KMS-11 (cell line): ENCODE data around the gene SERPINB6.

Experiments used
- H2AFZ ChIP-seq: fragments of 200-600 bp; sonication (generic); 2 replicates; pipeline ENCODE4 v1.6.1; 2016; ENCODE audit warnings: antibody characterized with exemption, mixed run types, low read depth
- H3K27ac ChIP-seq: fragments of 200-600 bp; sonication (generic); 2 replicates; pipeline ENCODE4 v1.6.1; 2016; ENCODE audit warnings: mild to moderate bottlenecking, mixed run types
- H3K27me3 ChIP-seq: fragments of 200-600 bp; sonication (generic); 2 replicates; pipeline ENCODE4 v1.6.1; 2017; ENCODE audit warnings: mild to moderate bottlenecking, low read depth, mixed run types, moderate library complexity; ENCODE audit not compliant: insufficient read depth
- H3K36me3 ChIP-seq: fragments of 200-600 bp; sonication (generic); 2 replicates; pipeline ENCODE4 v1.6.1; 2017; ENCODE audit warnings: mild to moderate bottlenecking, mixed run types; ENCODE audit not compliant: insufficient read depth
- H3K4me1 ChIP-seq: fragments of 200-600 bp; sonication (generic); 2 replicates; pipeline ENCODE4 v1.6.1; 2016; ENCODE audit warnings: mild to moderate bottlenecking, low read depth, mixed run types; ENCODE audit not compliant: poor library complexity, severe bottlenecking
- H3K4me2 ChIP-seq: fragments of 200-600 bp; sonication (generic); 2 replicates; pipeline ENCODE4 v1.7.0; 2016; ENCODE audit warnings: mild to moderate bottlenecking, mixed run types
- H3K4me3 ChIP-seq: fragments of 200-600 bp; sonication (generic); IDR thresholded peaks from 2 replicates; pipeline ENCODE4 v1.6.1; 2017; ENCODE audit warnings: low read depth, low read length, mixed read lengths; ENCODE audit not compliant: insufficient read depth
- H3K79me2 ChIP-seq: fragments of 200-600 bp; sonication (generic); 2 replicates; pipeline ENCODE4 v1.6.1; 2016; ENCODE audit warnings: low read depth, mixed run types; ENCODE audit not compliant: insufficient read depth
- H3K9ac ChIP-seq: fragments of 200-600 bp; sonication (generic); 2 replicates; pipeline ENCODE4 v1.6.1; 2016; ENCODE audit warnings: mild to moderate bottlenecking, mixed run types
- H4K20me1 ChIP-seq: fragments of 200-600 bp; sonication (generic); 2 replicates; pipeline ENCODE4 v1.6.1; 2016; ENCODE audit warnings: mild to moderate bottlenecking, mixed run types; ENCODE audit not compliant: insufficient read depth
- TF ChIP-seq, protein P1 (sequence below): fragments of 200-600 bp; sonication (generic); conservative IDR thresholded peaks from 2 replicates; pipeline ENCODE4 v1.6.1; 2017; ENCODE audit warnings: low read depth, mild to moderate bottlenecking, antibody characterized with exemption, low read length, moderate library complexity, mixed read lengths

The SERPINB6 gene

DNA sequence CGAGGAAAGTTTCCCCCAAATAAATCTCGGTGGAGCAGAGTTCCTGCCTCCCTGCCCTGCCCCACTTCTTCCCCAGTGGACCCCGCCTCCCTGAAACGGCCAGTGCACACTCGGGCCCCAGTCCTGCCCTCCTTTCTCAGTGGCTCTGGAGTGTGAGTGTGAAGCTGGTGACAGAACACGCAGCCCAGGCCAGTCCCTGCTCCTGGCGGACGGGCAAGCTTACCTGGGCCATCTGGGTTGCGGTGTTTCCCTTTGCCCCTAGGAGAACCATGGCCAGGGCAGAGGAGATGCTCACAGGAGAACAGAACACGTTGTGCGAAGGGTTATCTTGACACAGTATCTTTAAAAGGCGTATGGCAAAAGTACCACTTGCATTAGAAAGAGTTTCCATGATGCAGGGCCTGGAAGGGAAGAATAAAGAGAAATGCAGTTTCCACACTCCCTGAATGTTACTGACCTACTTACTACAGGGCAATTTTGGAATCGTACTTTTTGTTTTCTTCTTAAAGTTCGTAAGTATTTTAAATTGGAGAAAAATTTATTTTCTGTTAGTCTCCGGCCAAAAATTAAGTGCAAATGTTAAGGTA is 71.1 kb downstream of the SERPINB6 start:
- no peak overlapping the region for H3K27ac ChIP-seq
- no peak overlapping the region for H3K9ac ChIP-seq
- H3K79me2 ChIP-seq = no peaks in the 10 kb centered on the region
- H3K27me3 ChIP-seq = no peaks in the 10 kb centered on the region
- no peak overlapping the region for H3K4me3 ChIP-seq
- no peak overlapping the region for H2AFZ ChIP-seq
- TF ChIP-seq, protein P1, sequence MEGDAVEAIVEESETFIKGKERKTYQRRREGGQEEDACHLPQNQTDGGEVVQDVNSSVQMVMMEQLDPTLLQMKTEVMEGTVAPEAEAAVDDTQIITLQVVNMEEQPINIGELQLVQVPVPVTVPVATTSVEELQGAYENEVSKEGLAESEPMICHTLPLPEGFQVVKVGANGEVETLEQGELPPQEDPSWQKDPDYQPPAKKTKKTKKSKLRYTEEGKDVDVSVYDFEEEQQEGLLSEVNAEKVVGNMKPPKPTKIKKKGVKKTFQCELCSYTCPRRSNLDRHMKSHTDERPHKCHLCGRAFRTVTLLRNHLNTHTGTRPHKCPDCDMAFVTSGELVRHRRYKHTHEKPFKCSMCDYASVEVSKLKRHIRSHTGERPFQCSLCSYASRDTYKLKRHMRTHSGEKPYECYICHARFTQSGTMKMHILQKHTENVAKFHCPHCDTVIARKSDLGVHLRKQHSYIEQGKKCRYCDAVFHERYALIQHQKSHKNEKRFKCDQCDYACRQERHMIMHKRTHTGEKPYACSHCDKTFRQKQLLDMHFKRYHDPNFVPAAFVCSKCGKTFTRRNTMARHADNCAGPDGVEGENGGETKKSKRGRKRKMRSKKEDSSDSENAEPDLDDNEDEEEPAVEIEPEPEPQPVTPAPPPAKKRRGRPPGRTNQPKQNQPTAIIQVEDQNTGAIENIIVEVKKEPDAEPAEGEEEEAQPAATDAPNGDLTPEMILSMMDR = no peak
- no peak overlapping the region for H3K4me2 ChIP-seq
- H4K20me1 ChIP-seq = no peaks in the 10 kb centered on the region
- no peaks in the 10 kb centered on the region for H3K36me3 ChIP-seq
- H3K4me1 ChIP-seq = no peaks in the 10 kb centered on the region

DNA sequence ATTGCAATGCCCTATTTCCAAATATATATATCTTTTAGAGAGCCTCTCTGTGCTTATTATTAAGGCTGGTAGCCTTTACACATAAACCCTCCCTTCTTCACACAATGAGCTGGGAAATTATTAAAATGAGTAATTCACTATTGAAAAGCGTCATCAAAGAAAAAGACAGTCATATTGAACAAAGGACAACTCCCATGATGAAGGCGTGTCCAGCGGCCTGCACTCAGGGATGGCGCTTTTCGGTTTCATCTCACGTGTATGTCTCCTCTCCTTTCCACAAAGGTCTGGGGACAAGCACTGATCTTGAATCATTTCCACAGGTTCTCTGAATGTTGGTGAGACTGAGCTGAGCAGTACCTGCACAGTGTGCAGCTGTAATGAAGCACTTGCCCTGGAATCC is 71.8 kb downstream of the SERPINB6 start:
- no peak overlapping the region for H2AFZ ChIP-seq
- TF ChIP-seq, protein P1 = no peak
- no peak overlapping the region for H3K4me3 ChIP-seq
- H3K27ac ChIP-seq = no peak overlapping the region
- H3K79me2 ChIP-seq = no peaks in the 10 kb centered on the region
- no peaks in the 10 kb centered on the region for H3K27me3 ChIP-seq
- H4K20me1 ChIP-seq = no peaks in the 10 kb centered on the region
- H3K4me1 ChIP-seq = no peaks in the 10 kb centered on the region
- no peak overlapping the region for H3K9ac ChIP-seq
- H3K36me3 ChIP-seq = no peaks in the 10 kb centered on the region
- no peak overlapping the region for H3K4me2 ChIP-seq
